Muscle layer of duodenum (tissue), 2 donors: ENCODE measurements around the gene ZNRF3.

Experiments used
- H3K27ac ChIP-seq: one replicate; pipeline ENCODE4 v1.7.0; 2013; ENCODE audit warnings: mild to moderate bottlenecking, low read length
- H3K27me3 ChIP-seq: one replicate; pipeline ENCODE4 v1.7.0; 2013; ENCODE audit warnings: low read depth, mild to moderate bottlenecking, control low read depth, low read length
- H3K36me3 ChIP-seq, 2 donors: one replicate each; pipeline ENCODE4 v1.7.0; 2013; ENCODE audit warnings: low read length in 2 of 2, control low read depth in 1 of 2, mild to moderate bottlenecking in 1 of 2; ENCODE audit not compliant: insufficient read depth in 2 of 2, control insufficient read depth in 1 of 2
- H3K4me1 ChIP-seq, 2 donors: one replicate each; pipeline ENCODE4 v1.7.0; 2013; ENCODE audit warnings: low read length in 2 of 2, mild to moderate bottlenecking in 2 of 2, control low read depth in 1 of 2, moderate library complexity in 1 of 2; ENCODE audit not compliant: insufficient read depth in 2 of 2, control insufficient read depth in 1 of 2
- H3K4me3 ChIP-seq, 2 donors: one replicate each; pipeline ENCODE4 v1.7.0; 2013; ENCODE audit warnings: low read length in 2 of 2, low read depth in 1 of 2, mild to moderate bottlenecking in 1 of 2
- H3K9me3 ChIP-seq, 2 donors: one replicate each; pipeline ENCODE4 v1.7.0; 2013; ENCODE audit warnings: low read length in 2 of 2, control low read depth in 1 of 2, mild to moderate bottlenecking in 1 of 2; ENCODE audit not compliant: control insufficient read depth in 1 of 2
- donor health status: healthy.

ZNRF3 gene

DNA sequence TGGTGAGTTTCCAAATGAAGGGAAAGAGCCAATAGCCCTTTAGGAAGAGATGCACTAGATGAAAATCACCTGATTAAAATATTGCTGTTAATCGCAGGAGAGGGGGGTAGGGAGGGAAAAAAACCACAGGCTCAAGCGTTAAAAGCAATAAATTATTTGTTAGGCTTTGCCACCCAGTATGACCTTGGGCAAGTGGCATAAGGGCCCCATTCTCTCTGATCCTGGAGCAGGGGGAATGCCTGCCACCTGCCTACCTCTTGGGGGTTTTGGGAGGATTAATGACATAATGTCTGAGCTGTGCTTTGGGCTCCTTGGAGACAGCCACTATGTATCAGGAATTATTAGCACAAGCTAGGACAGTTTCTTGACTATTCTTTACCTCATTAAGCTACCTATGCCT, 80.0 kb downstream of the ZNRF3 start:
- no peak overlapping the region for H3K4me3 ChIP-seq
- H3K9me3 ChIP-seq, result no peaks in the 10 kb centered on the region
- H3K27me3 ChIP-seq, result no peaks in the 10 kb centered on the region
- H3K27ac ChIP-seq, result no peak overlapping the region
- H3K4me1 ChIP-seq, result peaks cover 0 to 6% of the 10 kb centered on the region in 2 donors
- H3K36me3 ChIP-seq, result no peaks in the 10 kb centered on the region

DNA sequence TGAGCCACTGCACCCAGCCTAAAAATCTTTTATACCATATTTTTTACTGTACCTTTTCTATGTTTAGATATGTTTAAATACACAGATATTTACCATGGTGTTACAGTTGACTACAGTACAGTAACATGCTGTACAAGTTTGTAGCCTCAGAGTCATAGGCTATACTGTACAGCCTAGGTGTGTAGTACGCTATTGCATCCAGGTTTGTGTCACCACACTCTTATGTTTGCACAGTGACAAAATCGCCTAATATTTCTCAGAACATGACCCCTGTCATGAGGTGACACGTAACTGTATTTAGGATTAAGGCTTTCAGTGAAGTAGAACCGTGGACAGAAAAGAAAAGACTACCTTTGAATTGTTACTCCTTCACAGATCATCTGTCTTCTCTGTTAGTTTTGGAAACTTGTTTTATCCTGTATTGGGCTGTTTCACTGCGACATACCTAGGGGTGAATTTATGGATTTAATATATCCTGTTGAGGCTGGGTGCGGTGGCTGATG, 83.8 kb downstream of the ZNRF3 start:
- Histone ChIP-seq H3K27me3 (no peaks in the 10 kb centered on the region), H3K27ac (no peak overlapping the region), H3K4me3 (no peak overlapping the region), H3K4me1 (no peaks in the 10 kb centered on the region), H3K9me3 (no peaks in the 10 kb centered on the region), H3K36me3 (no peaks in the 10 kb centered on the region)

DNA sequence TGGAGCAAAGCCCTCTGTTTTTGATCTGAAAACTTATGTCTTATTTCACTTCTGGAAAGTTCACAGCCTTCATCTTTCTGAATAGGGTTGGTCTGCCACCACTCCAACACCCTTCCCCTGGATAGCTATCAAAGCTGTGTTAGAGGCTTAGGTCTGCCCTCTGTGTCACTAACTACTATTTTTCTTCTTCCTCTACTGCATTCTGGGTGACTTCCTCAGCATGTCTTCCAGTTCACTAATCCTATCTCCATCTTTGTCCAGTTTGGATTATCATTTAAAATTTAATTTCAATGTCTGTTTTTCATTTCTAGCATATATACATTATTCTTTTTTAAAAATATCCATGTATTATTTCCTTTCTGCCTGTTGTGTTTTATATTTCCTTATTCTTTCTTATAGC, 84.6 kb downstream of the ZNRF3 start:
- H3K4me3 ChIP-seq, result no peak overlapping the region
- H3K9me3 ChIP-seq, result no peaks in the 10 kb centered on the region
- H3K27ac ChIP-seq, result no peak overlapping the region
- H3K4me1 ChIP-seq, result no peaks in the 10 kb centered on the region
- H3K27me3 ChIP-seq, result no peaks in the 10 kb centered on the region
- no peaks in the 10 kb centered on the region for H3K36me3 ChIP-seq

DNA sequence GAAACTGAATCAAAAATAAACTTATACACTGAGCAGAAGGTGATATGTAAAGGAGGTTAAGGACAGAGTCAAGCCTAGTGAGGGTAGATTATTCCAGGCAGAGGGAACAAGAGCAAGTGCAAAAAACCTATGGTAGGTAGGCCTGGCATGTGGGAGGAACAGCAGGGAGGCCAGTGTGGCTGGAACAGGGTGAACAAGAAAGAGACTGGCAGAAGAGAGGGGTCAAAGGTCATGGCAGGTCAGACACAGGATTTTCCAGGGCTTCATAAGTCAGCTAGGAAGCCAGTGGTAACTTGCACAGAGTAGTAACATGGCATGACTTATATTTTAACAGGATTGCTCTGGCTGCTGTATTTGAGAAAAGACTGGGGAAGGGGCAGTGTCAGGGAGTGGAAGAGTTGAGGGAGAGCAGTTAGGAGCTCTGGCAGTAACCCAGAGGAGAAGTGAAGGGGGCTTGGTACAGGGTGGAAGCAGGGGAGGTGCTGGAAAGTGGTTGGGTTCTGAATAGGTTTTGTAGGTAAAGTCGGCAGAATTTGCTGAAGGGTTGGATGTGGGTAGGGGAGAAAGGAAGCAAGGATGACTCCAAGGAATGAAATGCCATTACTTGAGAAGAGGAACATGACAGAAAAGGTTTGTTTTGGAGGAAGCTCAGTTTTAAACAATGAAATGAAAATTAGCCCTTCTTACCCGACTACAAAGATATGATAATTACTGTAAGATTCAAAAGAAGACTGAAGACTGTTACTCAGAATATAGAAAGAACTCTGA, 86.2 kb downstream of the ZNRF3 start:
- H3K27ac ChIP-seq, result no peak overlapping the region

DNA sequence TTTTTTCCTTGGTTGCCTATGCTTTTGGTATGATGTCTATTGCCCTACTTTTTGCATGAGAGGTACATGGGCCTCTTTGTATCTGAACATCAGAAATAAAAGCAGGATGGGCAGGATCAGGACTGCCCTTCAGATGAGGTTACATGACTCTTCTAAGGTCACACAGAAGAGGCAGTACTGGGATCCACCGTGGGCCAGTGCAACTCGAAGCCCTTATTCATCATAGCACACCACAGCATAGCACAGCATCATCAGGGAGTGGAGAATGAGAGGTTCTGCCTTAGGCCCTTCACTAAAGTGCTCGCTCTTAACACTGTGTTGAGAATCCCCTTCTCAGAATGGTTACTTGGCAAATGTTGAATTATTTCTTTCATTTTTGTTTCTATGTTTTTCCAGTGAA, 90.0 kb downstream of the ZNRF3 start:
- peaks cover 11 to 15% of the 10 kb centered on the region in 2 donors for H3K4me1 ChIP-seq
- H3K27me3 ChIP-seq, result no peaks in the 10 kb centered on the region
- no peaks in the 10 kb centered on the region for H3K9me3 ChIP-seq

More for the DNA sequence above, 86.2 kb downstream of the ZNRF3 start:
- no peaks in the 10 kb centered on the region for H3K27me3 ChIP-seq
- no peaks in the 10 kb centered on the region for H3K9me3 ChIP-seq
- H3K4me1 ChIP-seq, result no peaks in the 10 kb centered on the region
- H3K4me3 ChIP-seq, result no peak overlapping the region
- H3K36me3 ChIP-seq, result no peaks in the 10 kb centered on the region

DNA sequence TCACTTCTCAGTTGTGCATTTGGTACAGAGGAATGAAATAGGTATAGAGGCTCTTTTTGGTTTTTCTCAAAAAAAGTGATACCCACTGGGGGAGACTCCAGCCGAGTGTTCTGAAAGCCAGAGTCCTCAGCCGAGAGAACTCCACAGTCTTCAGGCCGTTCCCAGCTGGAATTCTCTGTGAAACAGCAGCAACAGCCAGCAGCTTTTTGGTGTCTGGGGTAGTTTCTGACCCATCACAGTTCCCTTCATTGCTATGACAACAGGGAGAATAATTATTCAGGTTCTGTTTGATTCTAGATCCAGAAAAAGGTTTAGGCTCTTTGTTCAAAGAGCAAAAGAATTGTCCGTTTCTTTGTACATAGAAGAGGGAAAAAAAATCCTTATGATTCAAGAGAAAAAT, 93.7 kb downstream of the ZNRF3 start:
- Histone ChIP-seq H3K9me3 (no peaks in the 10 kb centered on the region), H3K4me3 (peak overlapping the region; percentile 6 to 26), H3K27me3 (no peaks in the 10 kb centered on the region), H3K27ac (peak overlapping the region; percentile 0), H3K4me1 (peaks cover 15 to 16% of the 10 kb centered on the region in 2 donors), H3K36me3 (no peaks in the 10 kb centered on the region)

More for the DNA sequence above, 90.0 kb downstream of the ZNRF3 start:
- Histone ChIP-seq H3K27ac (no peak overlapping the region), H3K36me3 (no peaks in the 10 kb centered on the region), H3K4me3 (no peak overlapping the region)

DNA sequence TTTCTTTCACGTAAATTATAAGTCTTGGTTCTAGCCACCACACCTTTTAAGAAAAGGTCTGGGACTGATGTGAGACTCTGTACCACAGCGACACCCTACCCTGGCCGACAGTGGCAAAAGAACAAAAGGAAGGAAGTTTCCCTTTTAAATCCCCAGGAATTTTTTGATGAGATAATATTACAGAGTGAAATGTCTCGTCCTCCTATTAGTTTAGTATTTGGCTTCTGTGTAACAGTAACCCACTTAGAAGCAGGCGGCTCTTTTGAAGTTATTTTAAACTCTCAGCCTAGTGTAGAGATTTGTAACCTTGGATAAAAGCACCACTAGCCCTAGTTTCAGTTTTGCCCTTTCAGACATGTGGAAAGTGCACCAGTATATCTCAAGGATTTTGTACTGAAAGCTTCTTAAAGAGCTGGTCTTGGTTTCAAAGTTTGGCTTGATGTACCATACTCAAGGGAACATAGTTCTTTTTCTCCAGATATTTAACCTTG, 94.2 kb downstream of the ZNRF3 start:
- H3K27ac ChIP-seq, result peak overlapping the region; percentile 0
- H3K36me3 ChIP-seq, result no peaks in the 10 kb centered on the region
- H3K4me1 ChIP-seq, result peaks cover 15 to 16% of the 10 kb centered on the region in 2 donors
- H3K9me3 ChIP-seq, result no peaks in the 10 kb centered on the region
- no peaks in the 10 kb centered on the region for H3K27me3 ChIP-seq
- peak overlapping the region; percentile 6 to 26 for H3K4me3 ChIP-seq

DNA sequence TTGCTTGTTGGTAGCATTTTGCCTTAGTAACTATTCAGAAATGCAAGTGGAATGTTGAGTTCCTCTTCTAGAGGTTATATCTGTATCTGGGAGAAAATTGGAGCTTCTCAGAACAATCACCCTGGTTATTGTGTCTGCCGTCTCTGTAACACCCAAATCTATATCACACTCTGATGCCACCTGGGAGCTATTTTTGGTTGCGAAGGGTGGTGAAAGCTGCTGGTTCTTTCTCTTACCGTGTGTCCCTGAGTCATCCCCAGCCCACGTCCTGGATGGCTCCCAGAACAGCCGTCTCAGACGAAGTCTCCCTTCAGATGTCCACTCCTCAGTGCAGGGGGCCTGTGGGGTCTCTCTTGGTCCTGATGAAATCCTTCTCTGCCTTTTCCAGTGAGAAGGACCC, 94.8 kb downstream of the ZNRF3 start:
- peaks cover 15 to 16% of the 10 kb centered on the region in 2 donors for H3K4me1 ChIP-seq
- no peaks in the 10 kb centered on the region for H3K27me3 ChIP-seq
- H3K4me3 ChIP-seq, result peak overlapping the region in 1 of 2 donors; percentile 6
- H3K27ac ChIP-seq, result no peak overlapping the region
- no peaks in the 10 kb centered on the region for H3K36me3 ChIP-seq
- no peaks in the 10 kb centered on the region for H3K9me3 ChIP-seq

DNA sequence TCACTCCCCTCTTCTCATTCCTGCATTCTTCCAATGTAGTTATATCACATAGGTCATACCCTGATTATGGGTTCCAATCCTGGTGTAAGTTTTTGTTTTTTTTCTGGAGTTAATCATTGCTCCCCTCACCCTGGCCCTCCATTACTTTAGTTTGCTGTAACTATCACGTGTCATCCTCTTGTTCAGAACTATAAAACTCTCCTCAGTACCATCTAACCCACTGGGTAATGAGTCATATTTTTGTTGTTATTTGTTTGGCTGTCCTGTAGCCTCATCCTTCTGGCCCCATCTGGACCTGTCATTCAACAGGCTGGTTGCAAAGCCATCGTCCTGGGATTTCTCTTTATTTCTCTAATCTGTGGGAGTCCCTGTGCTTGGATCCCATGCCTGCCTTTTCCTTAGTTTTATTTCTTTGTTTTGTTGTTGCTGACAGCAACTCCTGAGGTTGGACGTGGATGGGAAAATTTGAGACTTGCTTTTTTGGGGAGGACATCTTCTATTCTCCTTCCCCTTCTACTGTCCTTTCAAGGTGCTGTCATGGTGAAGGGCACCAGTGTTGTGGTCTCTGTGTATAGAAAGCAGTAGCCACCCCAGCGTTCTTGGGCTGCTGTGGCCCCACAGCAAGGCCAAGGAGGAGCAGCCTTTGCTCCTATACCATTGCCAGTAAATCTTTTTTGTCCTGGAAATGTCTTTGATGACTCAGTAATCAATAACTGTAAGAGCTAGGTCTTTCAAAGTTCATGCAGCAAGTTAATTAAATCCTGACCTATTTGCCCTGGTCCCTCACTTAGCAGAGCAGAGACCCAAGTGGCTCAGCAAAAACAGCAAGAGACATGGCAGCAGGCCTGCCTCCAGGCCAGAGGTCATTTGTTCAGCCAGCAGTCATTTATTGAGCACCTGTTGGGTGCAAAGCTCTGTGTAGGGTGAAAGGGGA, 95.8 kb downstream of the ZNRF3 start:
- Histone ChIP-seq H3K27me3 (no peaks in the 10 kb centered on the region), H3K4me1 (peaks cover 15 to 16% of the 10 kb centered on the region in 2 donors), H3K4me3 (no peak overlapping the region), H3K27ac (no peak overlapping the region), H3K9me3 (no peaks in the 10 kb centered on the region), H3K36me3 (no peaks in the 10 kb centered on the region)

DNA sequence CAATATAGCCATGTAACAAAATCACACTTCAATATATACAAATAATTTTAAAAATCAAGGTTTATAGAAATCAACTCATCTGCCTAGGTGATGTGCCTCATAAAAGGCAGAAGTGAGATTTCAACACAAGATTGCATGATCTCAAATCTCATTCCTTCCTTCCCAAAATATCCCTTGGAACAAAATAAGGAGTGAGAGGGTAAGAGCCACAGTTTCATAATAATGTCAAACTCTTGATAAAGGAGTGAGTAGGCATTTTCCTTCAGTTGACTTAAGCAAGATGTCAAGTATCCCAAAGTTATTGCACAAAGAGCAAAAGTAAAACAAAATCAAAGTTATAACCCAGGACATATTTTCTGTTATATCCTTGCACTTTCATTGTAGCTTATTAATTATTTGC, 97.0 kb downstream of the ZNRF3 start:
- Histone ChIP-seq H3K4me3 (no peak overlapping the region), H3K27me3 (no peaks in the 10 kb centered on the region), H3K36me3 (no peaks in the 10 kb centered on the region), H3K9me3 (no peaks in the 10 kb centered on the region), H3K4me1 (peaks cover 15 to 16% of the 10 kb centered on the region in 2 donors), H3K27ac (no peak overlapping the region)
